Measurements from ENCODE around the gene NELFB.
A peak's percentile ranks its signal among the peaks of the same experiment; 100 is the strongest.

NELFB gene

DNA sequence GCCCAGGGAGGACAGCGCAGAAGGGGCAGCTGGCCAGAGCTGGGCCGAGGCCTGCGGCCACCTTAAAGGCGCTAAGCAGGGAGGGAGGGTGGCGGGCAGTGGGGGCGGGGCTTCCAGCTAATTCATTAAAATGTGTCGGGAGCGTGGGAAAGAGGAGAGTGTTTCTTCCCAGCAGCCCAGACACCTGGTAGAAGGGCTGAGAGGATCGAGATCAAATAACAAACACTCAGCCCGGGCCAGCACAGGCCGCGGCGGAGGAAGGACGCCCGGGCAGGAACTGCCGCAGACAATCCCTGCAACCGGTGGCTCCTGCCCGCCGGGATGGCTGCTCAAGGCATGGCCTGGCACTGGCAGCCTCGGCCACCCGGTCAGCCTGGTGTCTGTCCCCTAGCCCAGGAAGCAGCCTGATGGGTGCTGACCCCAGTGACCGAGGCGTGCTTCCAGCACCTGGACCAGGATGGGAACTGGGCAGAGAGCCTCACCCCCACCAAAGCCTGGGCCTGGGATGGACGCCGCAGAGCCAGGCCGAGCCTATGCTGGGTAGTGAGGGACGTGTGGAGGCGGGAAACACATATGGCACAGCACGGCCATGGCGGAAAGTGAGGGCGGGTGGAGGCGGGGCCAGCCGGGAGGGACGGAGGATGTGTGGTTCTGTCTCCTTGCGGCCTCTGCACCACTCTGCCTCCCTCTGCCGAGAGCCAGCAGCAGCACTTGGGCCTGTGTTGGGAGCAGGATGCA, 50.1 kb downstream of the NELFB start:
- in situ Hi-C loops (cut with HindIII; ENCODE audit: low pct_unique_long_range_greater_than_20kb, low sequenced_read_pairs) = no loop called here
- no peak for TF ChIP-seq JUND (IDR thresholded peaks at IDR 0.05; ENCODE audit: low read depth)
- DNase-seq (ENCODE audit: low read depth in 1 of 2, low spot score in 1 of 2) = peak in 1 of 2 experiments; percentile 56

DNA sequence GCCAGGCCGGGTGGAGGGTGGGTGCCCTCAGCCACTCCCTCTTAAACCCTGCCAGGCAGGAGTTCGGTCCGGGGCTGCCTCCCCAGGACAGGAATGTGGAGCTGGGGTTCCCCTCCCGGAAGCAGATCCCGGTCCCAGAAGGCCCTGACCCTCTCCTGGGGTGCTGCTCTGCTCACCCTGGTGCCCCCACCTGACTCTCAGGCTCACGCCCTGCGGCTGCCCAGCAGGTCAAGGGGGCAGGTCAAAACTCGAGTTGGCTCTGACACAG, 50.6 kb downstream of the NELFB start:
- no peak for DNase-seq (ENCODE audit: low read depth in 1 of 2, low spot score in 1 of 2)
- in situ Hi-C loops (cut with HindIII; ENCODE audit: low pct_unique_long_range_greater_than_20kb, low sequenced_read_pairs) = no loop called here
- no peak for TF ChIP-seq JUND (IDR thresholded peaks at IDR 0.05; ENCODE audit: low read depth)

DNA sequence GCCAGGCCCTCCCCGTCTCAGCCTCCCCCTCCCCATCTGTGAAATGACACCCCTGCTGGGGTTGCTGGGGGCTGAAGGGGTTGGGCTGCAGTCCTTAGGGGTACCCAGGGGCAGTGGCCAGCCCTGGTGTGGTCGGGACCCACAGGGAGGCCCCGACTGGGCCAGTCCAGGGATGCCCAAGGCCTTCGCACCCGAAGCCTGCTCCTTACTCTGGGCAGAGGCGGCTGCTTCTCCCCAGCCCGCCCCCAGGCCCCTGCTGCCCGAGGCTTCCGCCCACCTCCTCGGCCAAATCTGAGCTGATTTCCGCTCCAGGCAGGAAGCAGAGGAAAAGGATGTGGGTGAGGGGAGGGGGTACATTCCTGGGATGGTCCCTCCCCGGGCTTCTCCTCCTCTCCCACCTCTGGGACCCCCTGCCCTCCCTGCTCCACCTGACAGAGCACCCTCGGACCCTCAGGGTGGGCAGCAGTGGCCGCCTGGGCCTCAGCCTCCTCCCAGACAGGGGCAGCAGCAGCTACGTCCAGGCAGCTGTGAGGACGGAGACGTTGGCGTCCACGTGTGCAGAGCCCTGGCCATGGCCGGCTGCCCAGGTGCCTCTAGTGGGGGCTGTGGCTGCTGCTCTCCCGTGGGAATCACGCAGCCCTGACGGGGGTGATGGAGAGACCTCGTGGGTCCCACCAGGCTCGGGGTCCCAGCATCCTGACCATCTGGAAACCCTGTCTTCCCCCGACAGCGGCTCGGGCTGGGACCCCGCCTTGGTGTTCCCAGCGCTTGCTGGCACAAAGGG, 51.1 kb downstream of the NELFB start:
- in situ Hi-C loops (cut with HindIII; ENCODE audit: low pct_unique_long_range_greater_than_20kb, low sequenced_read_pairs) = no loop called here
- TF ChIP-seq JUND (IDR thresholded peaks at IDR 0.05; ENCODE audit: low read depth) = no peak
- no peak for DNase-seq (ENCODE audit: low read depth in 1 of 2, low spot score in 1 of 2)

DNA sequence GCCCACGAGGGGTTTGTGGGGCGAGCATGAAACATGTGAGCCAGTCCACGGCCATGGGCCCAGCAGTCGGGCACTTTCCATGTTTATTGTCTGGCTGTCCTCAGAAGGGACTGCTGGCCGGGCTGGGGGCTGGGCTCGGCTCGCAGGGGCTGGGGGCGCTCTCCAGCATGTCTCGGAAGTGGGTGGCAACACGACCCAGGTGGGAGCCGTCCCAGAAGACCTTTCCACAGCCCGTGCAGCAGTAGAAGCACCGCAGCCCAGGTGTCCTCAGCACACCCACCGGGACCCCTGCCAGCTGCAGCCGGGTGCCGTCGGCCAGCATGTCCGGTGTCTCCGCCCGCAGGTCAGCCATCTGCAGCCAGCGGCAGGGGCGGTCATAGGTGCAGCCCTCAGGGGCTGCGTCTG, 51.7 kb downstream of the NELFB start:
- in situ Hi-C loops (cut with HindIII; ENCODE audit: low pct_unique_long_range_greater_than_20kb, low sequenced_read_pairs) = no loop called here
- no peak for TF ChIP-seq JUND (IDR thresholded peaks at IDR 0.05; ENCODE audit: low read depth)
- DNase-seq (ENCODE audit: low read depth in 1 of 2, low spot score in 1 of 2) = no peak

DNA sequence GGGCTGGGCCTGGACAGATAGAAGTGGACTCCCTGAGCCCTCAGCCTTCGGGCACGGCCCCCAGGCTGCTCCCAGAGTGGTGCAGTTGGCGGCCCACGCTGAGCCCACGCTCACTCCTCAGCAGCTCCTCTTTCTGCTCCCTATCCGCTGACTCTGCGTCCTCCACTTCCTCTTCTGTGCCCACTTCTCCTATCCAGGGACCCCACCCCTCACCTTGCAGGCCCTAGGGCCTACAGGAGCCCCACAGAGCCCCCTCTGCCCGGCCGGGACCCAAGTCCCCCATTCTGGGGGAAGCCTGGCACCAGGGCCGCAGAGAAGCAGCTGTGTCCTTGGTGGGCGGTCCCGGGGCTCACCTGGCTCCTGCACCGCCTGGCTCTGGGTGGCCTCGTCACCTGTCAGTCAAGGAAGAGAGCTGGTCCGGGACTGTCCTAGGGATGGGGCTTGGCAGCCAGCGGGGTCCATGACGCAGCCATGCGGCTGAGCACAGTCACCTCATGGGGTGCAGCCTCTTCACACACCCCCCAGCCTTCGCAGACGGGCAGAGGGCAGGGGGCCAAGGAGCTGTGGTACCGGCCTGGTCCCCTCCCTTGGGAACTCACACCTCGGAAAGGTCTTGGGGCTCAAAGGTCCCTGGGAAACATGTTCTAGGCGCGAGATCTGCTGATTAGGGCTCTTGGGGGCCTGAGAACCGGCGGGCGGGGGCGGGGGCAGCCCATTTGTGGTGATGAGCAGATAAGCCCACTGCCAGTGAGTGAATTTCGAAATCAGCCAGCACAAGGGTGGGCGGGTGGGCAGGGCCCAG, 52.3 kb downstream of the NELFB start:
- no peak for TF ChIP-seq JUND (IDR thresholded peaks at IDR 0.05; ENCODE audit: low read depth)
- in situ Hi-C loops (cut with HindIII; ENCODE audit: low pct_unique_long_range_greater_than_20kb, low sequenced_read_pairs) = no loop called here
- no peak for DNase-seq (ENCODE audit: low read depth in 1 of 2, low spot score in 1 of 2)

DNA sequence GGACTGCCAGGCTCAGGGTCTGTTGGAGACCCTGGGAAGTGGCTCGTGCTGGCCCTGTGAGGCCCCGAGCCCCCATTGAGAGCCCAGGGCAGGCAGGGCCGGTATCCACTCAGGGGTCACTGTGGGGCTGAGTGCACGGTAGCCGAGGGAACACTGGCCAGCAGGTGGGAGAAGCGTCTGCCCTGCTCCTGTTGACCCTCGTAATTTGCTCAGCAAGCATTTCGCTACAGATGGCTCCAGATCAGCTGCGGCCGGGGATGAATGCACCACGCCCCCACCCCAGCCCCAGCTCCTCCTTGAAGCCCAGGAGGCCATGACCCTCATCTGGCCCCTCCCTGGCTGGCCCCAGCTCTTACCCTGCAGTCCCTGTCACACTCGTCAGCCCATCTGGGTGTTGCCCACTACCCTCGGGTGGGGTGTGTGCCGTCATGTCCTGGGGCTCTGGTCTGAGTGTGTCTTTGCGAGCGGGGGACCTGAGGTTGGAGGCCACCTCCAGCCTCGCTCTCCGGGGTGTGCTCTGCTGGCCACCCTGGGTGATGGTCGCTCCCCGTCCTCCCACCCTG, 53.0 kb downstream of the NELFB start:
- in situ Hi-C loops (cut with HindIII; ENCODE audit: low pct_unique_long_range_greater_than_20kb, low sequenced_read_pairs) = no loop called here
- no peak for TF ChIP-seq JUND (IDR thresholded peaks at IDR 0.05; ENCODE audit: low read depth)
- no peak for DNase-seq (ENCODE audit: low read depth in 1 of 2, low spot score in 1 of 2)

DNA sequence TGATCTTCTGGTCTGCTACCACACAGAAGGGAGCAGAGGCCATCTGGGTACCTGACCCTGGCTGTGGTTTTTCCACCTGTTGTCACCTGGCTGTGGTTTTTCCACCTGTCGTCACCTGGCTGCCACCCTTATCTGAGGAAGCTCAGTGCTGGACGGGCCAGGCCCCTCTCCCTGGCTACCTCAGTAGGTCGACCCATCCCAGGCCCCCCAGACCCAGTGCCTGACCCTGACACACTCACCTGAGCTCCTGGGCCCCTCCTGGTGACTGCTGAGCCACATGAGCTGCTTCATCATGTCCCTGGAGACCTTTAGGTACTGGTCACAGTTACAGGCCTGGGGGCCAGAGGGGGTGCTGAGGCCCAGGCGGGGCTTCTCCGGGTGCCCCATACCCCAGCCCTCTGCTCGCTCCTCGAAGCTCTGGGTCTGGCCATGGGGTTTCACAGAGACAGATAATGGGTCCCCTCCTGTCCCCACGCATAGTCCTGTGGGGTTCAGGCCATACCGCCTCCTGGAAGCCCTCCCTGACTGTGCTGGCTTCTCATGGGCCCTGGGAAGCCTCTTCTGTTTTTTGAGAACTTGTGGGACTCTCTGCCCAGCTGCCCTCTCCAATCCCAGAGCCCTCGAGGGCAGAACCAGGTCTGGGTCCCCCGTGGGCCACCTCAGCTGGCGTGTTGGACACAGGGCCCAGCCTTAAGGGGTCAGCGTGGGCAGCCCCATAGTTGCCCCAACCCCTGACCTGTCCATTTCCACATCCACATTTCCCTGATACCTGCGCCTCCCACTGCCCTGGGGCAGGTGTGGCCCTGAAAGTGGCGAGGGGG, 54.5 kb downstream of the NELFB start:
- TF ChIP-seq JUND (IDR thresholded peaks at IDR 0.05; ENCODE audit: low read depth) = no peak
- DNase-seq (ENCODE audit: low read depth in 1 of 2, low spot score in 1 of 2) = peak in 1 of 2 experiments; percentile 27
- in situ Hi-C loops (cut with HindIII; ENCODE audit: low pct_unique_long_range_greater_than_20kb, low sequenced_read_pairs) = no loop called here

DNA sequence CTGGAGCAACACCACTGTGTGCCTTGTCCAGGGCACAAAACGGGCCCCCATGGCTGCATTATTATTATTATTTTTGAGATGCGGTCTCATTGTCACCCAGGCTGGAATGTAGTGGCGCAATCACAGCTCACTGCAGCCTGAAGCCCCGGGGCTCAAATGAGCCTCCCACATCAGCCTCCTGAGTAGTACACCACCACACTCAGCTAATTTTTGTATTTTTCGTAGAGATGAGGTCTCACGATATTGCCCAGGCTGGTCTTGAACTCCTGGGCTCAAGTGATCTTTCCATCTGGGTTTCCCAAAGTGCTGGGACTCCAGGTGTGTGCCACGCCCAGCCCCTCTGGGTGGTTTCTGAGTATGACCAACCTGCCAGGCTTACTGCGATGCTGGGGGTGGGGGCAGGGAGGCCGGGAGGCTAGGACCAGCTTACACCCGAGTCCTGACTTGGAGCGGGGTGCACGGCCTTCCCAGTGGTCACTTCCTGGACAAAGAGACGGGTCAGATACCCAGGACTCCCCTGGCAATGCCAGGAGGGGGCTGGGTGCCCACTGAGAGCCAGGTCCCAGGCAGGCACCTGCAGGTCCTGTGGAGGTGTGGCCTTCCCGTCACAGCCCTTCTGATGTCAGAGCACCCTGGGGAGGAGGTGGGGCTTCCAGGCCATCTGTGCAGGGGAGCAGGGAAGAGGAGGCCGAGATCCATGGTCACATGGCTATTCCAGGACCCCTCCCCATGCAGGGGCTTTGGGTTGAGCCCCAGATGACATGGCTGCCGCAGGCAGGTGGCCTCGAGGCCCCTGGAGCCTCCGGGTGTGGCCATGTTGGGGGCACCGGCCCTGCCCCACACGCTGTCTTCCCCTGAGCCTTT, 55.3 kb downstream of the NELFB start:
- no peak for TF ChIP-seq JUND (IDR thresholded peaks at IDR 0.05; ENCODE audit: low read depth)
- peak; percentile 84 to 90 for DNase-seq (ENCODE audit: low read depth in 1 of 2, low spot score in 1 of 2)
- in situ Hi-C loops (cut with HindIII; ENCODE audit: low pct_unique_long_range_greater_than_20kb, low sequenced_read_pairs) = no loop called here

DNA sequence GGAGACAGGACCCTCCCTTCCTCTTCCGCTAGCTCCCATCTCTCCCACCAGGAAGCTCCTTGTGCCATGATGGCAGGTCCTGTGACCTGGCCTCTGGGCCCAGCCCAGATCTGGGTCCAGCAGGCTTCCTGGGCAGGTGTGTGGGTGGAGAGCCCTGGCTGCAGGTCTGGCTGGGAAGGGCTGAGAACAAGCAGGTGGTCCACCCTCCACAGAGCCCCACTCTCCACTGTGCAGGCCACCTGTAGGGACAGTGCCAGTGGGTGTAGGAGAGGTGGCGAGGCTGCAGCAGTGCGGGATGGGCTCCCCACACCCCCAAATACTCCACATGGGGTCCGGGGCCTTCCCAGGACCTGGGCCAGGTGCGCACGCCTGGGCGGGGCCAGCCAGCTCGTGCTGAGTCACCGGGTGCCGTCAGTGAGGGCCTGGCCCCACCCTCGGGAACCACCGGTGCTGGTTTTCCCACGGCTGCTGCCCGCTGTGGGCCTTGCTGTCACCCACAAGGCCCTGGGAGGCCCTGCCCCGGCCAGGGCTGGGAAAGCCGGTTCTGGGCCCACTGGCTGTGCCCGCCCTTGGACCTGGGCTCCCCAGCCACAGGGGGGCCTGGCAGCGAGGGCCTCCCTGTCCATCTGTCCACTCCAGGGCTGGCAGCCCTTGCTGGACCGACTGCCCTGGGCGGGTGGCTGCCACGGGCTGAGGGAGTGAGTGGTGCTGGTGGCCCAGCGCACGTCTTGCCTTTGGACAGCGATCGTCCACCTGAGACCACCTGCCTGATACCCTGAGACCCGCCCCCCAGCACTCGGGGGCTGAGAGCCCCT, 56.3 kb downstream of the NELFB start:
- peak; percentile 94 to 97 for DNase-seq (ENCODE audit: low read depth in 1 of 2, low spot score in 1 of 2)
- in situ Hi-C loops (cut with HindIII; ENCODE audit: low pct_unique_long_range_greater_than_20kb, low sequenced_read_pairs) = no loop called here
- TF ChIP-seq JUND (IDR thresholded peaks at IDR 0.05; ENCODE audit: low read depth) = no peak

DNA sequence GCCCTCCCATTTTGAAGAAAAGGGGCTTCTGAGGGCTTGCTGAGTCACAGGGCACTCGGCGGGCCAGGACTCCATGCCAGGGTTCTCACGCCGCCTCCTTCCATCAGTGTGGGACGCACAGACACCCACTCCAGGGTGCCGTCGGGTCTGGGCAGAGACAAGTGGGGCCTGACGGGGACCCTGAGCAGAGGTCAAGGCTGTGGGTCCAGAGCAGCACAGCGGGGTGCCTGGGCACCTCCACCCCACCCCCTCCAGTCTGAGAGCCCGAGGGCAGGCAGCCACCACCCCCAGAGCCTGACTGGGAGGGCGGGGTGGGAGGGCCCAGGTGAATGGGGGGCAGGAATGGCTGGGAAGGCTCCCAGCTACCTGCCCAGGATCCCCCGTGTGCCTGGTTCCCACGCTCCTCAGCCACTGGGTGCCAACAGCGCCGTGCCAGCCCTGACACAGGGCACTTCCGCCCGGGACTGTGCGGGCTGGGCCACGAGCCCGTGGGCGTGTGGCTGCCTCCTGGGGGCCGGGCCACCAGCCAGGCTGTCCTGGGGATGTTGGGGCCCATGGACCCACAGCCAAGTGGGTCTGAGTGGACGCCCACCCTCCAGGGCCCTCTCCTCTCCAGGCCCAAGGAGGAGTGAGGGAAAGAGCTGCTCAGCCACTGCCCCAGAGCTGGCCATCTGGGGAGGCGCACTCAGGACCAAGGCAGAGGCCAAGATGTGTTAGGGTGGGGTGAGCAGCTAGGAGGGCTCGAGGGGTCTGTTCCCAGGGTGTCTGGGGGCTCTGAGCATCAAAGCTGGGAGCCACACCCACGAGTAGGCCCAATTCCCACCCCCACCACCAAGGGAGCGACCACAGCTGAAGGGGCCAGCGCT, 57.1 kb downstream of the NELFB start:
- DNase-seq (ENCODE audit: low read depth in 1 of 2, low spot score in 1 of 2) = peak; percentile 38 to 71
- no peak for TF ChIP-seq JUND (IDR thresholded peaks at IDR 0.05; ENCODE audit: low read depth)
- in situ Hi-C loops (cut with HindIII; ENCODE audit: low pct_unique_long_range_greater_than_20kb, low sequenced_read_pairs) = no loop called here

Data from T47D (cell line).